ENCODE data around the gene FILIP1L. TPM values are rescaled to one million over a fixed set of nuclear protein-coding genes. Genes with fewer than 3 reads are reported as not detected.

The FILIP1L gene
- total and polyA plus RNA-seq, 2 donors (not counting 1 experiment from before 2014, with no cell fraction given): 0.32 to 0.48 TPM

- H3K27me3 Mint-ChIP-seq: no peaks in the 10 kb centered on the region
Measured at GRCh38 chr3:99934975-99935797, 179.1 kb downstream of the FILIP1L start.

More at GRCh38 chr3:99934975-99935797, 179.1 kb downstream of the FILIP1L start:
- Histone ChIP-seq H3K9me3 (ENCODE audit: control extremely low read depth in 1 of 3, control insufficient read depth in 2 of 3, insufficient read depth in 1 of 3, low read length in 2 of 3) (no peaks in the 10 kb centered on the region), H3K4me3 (ENCODE audit: control extremely low read depth in 1 of 5, extremely low read depth in 1 of 5, insufficient read depth in 1 of 5, low read depth in 2 of 5, low read length in 4 of 5) (no peak overlapping the region), H3K79me2 (ENCODE audit: control insufficient read depth, insufficient read depth, low read length) (no peaks in the 10 kb centered on the region), H4K20me1 (ENCODE audit: control insufficient read depth, insufficient read depth, low read length, poor library complexity, severe bottlenecking) (no peaks in the 10 kb centered on the region), H3K27me3 (replicated peaks in 1 of 4; ENCODE audit: control extremely low read depth in 1 of 4, control insufficient read depth in 3 of 4, insufficient read depth in 4 of 4, low read length in 3 of 4) (no peaks in the 10 kb centered on the region), H3K27ac (ENCODE audit: low read length in 2 of 2) (no peak overlapping the region), H3K4me1 (ENCODE audit: control insufficient read depth in 2 of 2, insufficient read depth in 2 of 2, low read length in 2 of 2) (peaks cover 12 to 14% of the 10 kb centered on the region in 2 donors), H2AFZ (ENCODE audit: insufficient read depth, low read depth, low read length, poor library complexity, severe bottlenecking) (no peak overlapping the region), H3K36me3 (replicated peaks in 1 of 2; ENCODE audit: control extremely low read depth in 1 of 2, control insufficient read depth in 1 of 2, extremely low read depth in 1 of 2, insufficient read depth in 2 of 2, low read length in 1 of 2) (no peaks in the 10 kb centered on the region), H3K4me2 (replicated peaks; ENCODE audit: low read depth, low read length, poor library complexity, severe bottlenecking) (no peak overlapping the region), H3K9ac (ENCODE audit: low read length) (no peak overlapping the region)
- Mint-ChIP-seq H3K9me3 (ENCODE audit: insufficient read depth) (no peaks in the 10 kb centered on the region), H3K4me3 (no peak overlapping the region), H3K4me1 (peaks cover 26% of the 10 kb centered on the region), H3K27ac (no peak overlapping the region)
- ChIA-PET CTCF (no interaction called here), POLR2A (no interaction called here)
- intact Hi-C loops (cut with micrococcal nuclease): loop anchor here (5.0 kb wide), 1 partner anchor 107 kb away; no protein-coding TSS in a partner anchor
- WGBS (ENCODE audit: insufficient coverage): 100% methylated on average over 4 of the region's 4 CpGs
- DNase-seq (no peak), ATAC-seq (ENCODE audit: low read depth) (no peak)
- no peak for TF ChIP-seq EZH2 (IDR thresholded peaks at IDR 0.05; ENCODE audit: borderline replicate concordance, insufficient read depth, low read depth, low read length, poor library complexity, severe bottlenecking)
- no peak for TF ChIP-seq CTCF (IDR thresholded peaks at IDR 0.05)

All from B cell (primary cell).